NCI-H1092 (cell line): ENCODE data around the gene PDZD7.
"Not testable (repeated sequence)": the region's sequence is repeated elsewhere in the genome, so short reads cannot be mapped to it uniquely, and the experiment has no call there.

Experiments used
- DNase-seq: peaks from one replicate; lab custom pipeline; 2025; lab: John Stamatoyannopoulos, UW

The PDZD7 gene

GRCh38 chr10:100982916-100983830 lies 47.8 kb downstream of the PDZD7 start:
- no peak for DNase-seq

GRCh38 chr10:100981178-100981772 lies 49.7 kb downstream of the PDZD7 start:
- DNase-seq: no peak

- DNase-seq: no peak
Measured at GRCh38 chr10:100980711-100981110, 50.2 kb downstream of the PDZD7 start.

- no peak for DNase-seq
Measured at GRCh38 chr10:100980311-100980710, 50.6 kb downstream of the PDZD7 start.

GRCh38 chr10:100979791-100980272 lies 51.1 kb downstream of the PDZD7 start:
- no peak for DNase-seq

- no peak for DNase-seq
Measured at GRCh38 chr10:100978901-100979195, 52.1 kb downstream of the PDZD7 start.

GRCh38 chr10:100978121-100978900 lies 52.6 kb downstream of the PDZD7 start:
- no peak for DNase-seq

- DNase-seq: no peak
Measured at GRCh38 chr10:100977436-100977835, 53.5 kb downstream of the PDZD7 start.

GRCh38 chr10:100976906-100977305 lies 54.0 kb downstream of the PDZD7 start:
- no peak for DNase-seq

GRCh38 chr10:100975397-100975796 lies 55.5 kb downstream of the PDZD7 start:
- DNase-seq: not testable (repeated sequence)

GRCh38 chr10:100972904-100973535 lies 57.9 kb downstream of the PDZD7 start:
- no peak for DNase-seq

GRCh38 chr10:100972115-100972903 lies 58.6 kb downstream of the PDZD7 start:
- no peak for DNase-seq

GRCh38 chr10:100970914-100971811 lies 59.8 kb downstream of the PDZD7 start:
- DNase-seq: no peak

GRCh38 chr10:100970076-100970913 lies 60.6 kb downstream of the PDZD7 start:
- DNase-seq: no peak

- no peak for DNase-seq
Measured at GRCh38 chr10:100969187-100970075, 61.5 kb downstream of the PDZD7 start, which contains the start of gene SEMA4G. TSS of gene SEMA4G (plus strand) at chr10:100969504. CDS start at chr10:100972913, 3,409 bp downstream.

GRCh38 chr10:100968863-100969186 lies 62.1 kb downstream of the PDZD7 start:
- DNase-seq: no peak

- no peak for DNase-seq
Measured at GRCh38 chr10:100968062-100968736, 62.7 kb downstream of the PDZD7 start.

- DNase-seq: no peak
Measured at GRCh38 chr10:100967332-100967731, 63.6 kb downstream of the PDZD7 start.
